LoVo (cell line): ENCODE measurements around the gene SLC12A6.
"Not testable (repeated sequence)": the region's sequence is repeated elsewhere in the genome, so short reads cannot be mapped to it uniquely, and the experiment has no call there.

ENCODE experiments used
- DNase-seq: peaks from one replicate; pipeline ENCODE4 v3.0.0-alpha.2; 2016; ENCODE audit warnings: low spot score

SLC12A6 gene

DNA sequence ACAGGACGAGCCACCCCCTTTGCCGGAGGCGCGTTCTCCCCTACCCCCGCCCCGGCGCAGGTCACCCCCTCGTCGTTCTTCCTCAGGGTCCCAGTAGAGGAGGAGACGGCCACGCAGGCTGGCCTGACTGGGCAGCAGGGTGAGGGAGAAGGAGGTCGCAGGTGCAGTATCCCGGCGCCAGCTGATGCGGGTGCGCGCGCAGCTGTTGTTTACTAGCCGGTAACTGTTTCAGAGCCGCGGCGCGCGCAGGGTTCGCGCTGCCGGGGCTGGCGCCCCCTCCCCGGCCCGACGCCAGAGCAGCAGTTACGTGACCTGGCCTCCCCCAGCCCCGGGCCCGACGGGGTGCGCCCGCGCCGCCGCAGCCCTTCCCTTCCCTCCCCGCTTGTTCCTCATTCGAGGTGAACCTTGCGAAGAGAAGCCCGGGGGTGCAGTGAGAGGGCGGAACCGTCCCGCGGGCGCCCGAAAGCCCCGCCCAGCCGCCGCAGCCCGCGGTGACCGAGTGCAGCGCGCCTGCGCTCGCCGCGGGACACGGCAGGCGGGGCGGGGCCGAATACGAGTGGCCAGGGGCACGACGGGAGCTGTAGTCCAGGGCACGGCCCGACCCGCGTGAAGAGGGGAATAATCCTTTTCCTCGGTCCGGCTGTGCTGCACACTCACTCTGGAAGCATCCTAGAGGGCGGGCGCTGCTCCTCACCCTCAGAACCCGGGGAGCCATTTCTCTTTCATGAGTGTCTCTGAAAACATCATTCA, at the start of gene SLC12A6:
SLC12A6 (minus strand) TSS at position 225 of the 750 bp plus-strand sequence. CDS start 1,101 bp downstream, outside the sequence.
- DNase-seq, result peak; percentile 95

DNA sequence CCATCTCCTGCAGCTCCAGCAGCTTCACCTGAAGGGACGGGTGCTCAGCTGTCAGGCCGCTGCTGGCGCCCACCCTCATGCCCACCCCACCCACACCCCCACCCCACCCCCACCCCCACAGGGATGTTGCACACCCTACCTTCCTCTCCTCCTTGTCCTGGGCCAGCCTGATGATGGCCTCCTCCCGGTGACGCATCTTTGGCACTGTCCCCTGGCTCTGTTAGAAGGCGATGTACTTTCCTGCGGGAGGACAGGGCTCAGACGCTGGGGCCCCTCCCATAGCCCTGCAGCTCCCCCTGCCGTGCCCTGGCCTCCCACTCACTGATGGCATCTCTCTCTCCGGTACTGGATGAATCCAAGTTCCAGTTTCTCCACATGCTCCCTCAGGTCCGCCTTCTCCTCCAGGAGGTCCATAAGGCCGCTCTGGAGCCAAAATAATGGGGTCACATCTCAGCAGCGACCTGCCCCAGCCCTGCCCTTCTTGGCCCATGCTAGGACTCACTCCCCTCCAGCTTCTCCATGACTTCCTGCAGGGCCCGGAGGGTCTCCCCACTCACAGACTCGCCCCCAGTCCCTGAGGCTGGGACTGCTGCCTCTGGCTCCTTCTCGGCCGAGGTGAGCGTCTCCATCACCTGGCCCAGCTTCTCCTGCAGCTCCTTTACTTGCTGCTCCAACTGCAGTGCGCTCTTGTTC, 44.4 kb upstream of the SLC12A6 start:
- DNase-seq, result not testable (repeated sequence)

DNA sequence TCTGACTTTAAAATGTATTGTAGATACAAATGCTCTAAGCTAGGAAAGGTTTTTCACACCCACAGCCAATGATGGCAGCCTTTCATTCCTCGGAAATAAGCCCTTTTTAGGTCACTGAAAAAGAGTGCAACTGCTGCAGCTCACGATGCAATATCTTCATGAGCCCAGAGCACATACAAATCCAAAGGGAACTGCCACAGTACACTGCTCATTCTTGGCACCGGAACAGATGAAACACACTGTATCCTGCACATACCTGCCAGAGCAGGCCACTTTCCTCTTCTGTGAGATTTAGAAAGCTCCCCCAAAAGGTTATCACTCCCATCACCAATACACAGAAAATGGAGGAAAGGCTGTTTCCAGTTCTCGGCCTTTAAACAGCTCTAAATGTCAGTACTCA, 42.9 kb upstream of the SLC12A6 start:
- not testable (repeated sequence) for DNase-seq

DNA sequence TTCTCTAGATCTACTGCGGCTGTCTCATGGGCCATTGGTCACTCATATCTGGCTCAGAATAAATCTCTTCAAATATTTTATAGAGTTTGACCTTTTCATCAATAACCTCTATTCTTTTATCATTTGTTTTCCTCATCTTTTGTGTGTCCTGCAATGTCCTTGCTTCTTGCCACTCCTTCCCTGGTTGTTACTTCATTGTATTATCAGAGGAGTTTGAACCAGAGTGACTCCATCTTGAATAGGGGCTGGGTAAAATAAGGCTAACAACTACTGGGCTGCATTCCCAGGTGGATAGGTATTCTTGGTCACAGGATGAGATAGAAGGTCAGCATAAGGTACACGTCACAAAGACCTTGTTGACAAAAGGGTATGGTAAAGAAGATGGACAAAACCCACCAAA, 39.3 kb upstream of the SLC12A6 start:
- DNase-seq, result no peak

DNA sequence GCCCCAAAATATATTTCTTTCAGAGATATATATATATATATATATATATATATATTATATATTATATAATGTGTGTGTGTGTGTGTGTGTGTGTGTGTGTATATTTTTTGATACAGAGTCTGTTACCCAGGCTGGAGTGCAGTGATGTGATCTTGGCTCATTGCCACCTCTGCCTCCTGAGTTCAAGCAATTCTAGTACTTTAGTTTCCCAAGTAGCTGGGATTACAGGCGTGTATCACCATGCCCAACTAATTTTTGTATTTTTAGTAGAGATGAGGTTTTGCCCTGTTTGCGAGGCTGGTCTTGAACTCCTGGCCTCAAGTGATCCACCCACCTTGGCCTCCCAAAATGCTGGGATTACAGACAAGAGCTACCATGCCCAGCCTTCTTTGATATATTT, 38.0 kb upstream of the SLC12A6 start:
- not testable (repeated sequence) for DNase-seq

DNA sequence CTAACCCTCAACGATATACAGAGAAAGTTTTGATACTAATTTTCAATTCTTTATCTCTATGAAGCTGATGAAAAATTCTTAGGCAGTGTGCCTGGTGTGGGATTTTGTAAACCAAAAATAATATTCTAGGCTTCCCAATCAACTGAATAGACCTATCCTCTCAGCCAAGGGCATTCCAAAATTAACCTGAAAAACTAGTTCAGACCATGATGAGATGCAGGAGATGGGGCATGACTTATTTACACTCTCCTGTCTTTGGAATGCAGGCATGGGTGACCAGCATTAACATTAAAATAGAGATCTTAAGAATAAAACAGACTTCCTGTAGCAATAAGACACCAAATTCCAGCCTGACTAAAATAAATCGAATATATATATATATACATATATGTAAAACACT, 37.2 kb upstream of the SLC12A6 start:
- no peak for DNase-seq

DNA sequence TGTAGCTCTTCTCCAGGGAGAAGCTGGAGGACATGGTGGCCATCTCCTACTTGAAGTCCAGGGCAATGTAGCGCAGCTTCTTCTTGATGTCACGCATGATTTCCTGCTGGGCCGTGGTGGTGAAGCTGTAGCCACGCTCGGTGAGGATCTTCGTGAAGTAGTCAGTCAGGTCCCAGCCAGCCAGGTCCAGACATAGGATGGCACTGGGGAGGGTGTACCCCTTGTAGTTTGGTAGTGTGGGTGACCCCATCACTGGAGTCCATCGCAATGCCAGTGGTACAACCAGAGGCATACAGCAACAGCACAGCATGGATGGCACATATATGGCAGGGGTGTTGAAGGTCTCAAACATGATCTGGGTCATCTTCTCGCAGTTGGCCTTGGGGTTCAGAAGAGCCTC, 36.4 kb upstream of the SLC12A6 start:
- no peak for DNase-seq

DNA sequence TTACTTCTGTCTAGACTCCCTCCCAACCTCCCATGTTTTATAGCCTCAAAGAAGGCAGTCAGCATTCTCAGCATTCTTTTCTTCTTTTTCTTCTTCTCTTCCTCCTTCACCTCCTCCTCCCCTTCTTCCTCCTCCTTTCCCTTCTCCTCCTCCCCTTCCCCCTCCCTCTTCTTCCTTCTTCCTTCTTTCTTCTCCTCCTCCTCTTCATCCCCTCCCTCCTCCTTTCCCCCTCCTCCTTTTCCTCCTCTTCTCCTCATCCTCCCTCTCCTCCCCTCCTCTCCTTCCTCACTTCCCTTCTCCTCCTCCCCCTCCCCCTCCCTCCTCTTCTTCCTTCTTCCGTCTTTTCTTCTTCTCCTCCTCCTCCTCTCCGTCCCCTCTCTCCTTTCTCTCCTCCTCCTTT, 33.1 kb upstream of the SLC12A6 start:
- no peak for DNase-seq

DNA sequence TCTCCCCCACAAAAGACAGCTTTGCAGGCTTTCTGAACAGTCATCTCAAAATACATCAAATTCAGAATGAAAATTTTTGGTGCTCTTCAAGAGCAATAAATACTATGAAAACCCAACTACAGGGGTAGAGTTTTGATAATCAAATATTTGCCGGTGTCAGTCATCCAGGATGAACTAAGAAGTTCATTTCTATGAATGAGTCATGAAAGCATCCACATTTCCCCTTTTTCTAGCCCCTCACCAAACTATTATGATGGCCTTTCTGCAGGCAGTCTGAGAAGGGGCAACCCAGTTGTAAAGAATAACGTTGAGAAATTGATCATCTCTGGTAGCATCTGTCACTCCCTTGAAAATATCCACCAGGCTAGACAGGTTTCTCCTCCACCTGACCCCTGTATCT, 32.5 kb upstream of the SLC12A6 start:
- DNase-seq, result no peak

DNA sequence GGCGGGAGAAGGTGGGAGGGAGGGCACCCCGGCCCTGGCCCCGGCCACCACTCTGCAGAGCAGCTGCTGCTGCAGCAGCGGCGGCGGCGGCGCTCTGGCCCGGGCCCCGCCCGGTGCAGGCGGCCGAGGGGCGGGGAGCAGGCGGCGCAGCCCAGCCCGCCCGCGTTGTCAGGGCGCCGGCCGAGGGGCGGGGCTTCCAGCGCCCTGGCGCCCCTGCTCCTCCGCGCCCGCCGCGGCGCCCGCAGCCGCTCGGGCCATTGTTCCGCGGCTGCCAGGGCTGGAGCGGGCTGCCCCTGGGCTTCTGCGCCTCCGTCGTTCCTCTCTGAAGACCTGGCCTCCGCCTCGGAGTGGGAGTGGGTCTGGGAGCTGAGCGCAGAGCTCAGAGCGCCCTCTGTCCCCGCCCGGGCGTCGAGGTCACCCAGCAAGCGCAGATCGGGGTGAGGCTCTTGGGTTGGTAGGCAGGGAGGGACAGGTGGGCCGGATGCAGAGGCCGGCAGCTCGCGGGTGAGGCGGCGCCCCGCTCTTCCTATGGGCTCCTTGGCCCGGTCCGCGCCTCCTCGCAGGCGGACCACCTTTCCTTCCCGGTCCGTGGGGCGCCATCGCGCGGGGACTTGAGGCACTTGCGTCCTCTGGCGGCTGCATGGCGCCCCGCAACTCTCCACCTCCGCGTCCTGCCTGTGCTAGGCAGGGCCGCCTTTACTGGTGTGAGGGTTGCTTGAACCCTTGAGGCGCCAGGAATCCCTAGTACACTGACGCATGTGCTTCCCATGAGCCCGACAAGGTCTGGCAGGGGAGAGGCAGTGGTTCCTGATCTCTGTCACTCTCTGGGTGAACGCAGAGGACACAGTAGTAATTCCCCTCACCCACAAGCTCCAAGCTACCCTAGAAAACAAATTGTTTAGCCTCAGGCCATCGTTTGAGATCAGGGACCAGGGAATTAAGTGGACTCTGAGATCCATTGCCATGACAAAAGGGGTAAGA, 29.8 kb upstream of the SLC12A6 start, which contains the start of gene LPCAT4:
LPCAT4 (minus strand) TSS at position 96 of the 981 bp plus-strand sequence. CDS start 96 bp downstream, outside the sequence.
- peak; percentile 89 for DNase-seq

DNA sequence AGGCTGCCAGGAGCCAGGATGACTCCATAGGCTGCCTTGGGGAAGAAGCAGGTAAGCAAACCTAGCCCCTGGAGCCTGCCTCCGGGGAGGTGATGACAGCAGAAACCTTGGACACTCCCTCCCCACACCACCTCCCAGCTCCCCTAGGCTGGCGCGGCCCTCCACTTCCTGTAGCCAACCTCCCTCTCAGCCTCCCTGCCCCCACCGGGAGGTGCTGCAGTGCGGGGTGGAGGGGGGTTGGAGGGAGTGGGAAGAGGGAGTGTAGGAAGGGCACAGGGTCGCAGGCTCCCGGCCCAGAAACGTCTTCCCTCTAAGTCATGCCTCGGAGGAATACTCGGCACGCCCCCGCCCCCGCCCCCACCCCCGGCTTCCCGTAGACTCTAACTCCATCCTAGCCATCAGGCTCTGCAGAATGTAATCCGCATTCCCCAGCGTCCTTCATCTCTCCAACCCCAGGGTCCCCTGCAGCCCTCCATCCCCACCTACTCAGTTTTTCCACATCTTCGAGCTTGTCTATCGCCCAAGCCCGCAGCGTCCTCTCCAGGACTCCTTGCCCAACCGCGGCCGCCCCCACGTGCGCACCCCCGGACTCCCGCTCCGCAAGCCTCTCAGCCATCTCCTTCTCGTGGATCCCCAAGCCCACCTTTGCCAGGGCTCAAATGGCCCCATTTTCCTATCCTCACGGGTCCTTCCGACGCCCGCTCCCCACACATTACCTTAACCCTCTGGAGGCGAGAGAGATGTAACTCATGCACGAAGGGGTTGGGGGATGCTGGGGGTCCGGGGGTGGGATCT, 28.9 kb upstream of the SLC12A6 start:
- peak; percentile 69 for DNase-seq

DNA sequence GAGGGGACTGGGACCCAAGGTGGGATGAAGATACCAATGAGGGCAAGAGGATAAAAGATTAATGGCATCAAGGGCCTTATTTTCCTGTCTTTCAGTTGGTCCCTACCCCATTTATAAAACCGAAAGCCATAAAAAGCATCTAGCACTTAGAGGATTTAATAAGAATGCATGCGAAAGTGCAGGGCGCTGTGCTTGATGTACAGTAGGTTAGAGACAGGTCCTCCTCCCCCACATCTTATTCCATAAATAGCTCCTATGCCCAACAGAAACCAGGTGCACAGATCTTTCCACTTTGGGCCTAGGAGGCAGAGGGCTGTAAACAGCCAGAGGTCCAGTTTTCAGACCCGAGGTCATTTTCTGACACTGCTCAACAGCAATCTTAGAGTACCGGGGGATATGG, 28.3 kb upstream of the SLC12A6 start:
- no peak for DNase-seq

DNA sequence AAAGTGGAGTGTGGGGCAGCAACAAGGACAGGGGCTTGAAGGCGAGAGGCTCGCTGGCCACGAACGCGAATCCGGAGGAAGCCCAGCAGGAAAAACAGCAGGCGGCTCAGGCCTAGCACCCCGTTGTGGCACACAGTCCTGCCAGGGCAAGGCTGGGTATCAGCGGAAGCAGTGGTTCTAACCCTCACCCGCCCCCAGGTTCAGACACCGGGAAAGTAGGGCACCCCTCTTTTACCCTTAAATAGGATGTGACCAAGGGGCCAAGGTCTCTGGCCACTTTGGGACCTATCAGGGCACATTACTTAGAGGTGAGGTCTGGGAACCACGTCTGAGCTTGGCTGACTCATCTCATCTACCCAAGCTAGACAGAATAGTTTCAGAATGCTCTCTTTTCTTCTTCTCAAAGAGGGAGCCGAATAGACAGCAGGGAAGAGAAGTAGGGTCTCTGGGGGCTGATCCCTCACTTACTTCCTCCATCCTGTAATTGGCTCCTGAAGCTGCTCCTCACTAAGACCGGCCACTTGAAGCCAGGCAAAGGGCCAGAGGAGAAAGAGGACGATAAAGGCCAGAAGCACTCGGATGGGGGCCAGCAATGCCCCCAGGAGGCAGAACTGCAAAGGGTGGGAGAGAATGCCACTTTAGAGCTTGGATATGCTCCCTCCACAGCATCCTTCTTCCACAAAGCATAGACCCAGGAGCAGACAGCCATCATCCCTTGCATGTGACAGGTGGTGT, 27.7 kb upstream of the SLC12A6 start:
- DNase-seq, result no peak

DNA sequence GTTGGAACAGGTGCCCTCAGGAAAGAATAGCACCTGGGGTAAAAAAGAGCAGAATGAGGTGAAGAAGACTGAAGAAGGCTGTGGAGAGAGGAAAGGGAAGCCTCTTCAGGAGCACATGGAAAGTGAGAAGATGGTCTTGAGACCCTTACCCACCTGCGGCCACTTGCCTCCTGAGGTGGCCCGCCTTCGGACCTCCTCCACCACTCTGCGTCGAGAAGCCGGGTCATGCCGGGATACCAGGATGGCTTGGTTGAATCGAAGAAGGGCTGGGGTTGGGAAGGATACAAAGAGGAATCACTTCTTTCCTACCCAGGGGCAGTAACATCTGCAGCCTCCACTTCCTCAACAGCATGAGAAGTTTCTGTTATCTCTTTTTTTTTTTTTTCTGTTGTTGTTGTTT, 26.5 kb upstream of the SLC12A6 start:
- no peak for DNase-seq

DNA sequence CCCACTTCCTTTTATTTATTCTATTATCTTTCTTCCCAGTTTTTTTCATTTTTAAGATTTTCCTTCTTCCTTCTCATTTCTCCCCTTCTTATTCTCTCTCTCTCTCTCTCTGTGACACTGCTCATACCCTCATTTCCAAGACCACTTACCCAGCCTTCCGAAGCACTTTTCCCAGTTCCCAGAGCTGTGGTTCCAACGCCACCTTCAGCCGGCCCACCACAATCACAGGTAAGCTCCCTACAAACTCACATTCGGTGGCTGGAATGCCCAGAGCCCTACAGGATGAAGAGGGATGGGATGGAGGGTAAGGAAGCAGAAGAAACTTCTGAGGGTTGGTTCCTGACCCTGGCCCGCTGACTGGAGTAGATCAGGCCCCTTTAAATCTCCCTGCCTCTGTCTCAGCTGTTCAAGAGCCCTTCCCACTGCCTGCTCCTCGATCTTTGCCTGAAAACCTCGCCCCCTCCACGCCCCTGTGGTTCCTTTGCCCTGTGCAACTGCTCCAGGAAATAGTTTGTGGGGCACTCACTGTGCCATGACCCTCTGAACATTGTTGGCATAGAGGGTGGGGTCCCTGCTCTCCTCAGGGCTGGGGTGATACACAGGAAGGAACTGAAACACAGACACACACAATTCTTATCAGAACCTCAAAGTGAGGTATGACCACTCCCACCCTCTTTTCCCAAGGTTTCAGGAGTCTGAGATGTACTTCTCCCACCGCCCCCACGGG, 24.6 kb upstream of the SLC12A6 start:
- no peak for DNase-seq

DNA sequence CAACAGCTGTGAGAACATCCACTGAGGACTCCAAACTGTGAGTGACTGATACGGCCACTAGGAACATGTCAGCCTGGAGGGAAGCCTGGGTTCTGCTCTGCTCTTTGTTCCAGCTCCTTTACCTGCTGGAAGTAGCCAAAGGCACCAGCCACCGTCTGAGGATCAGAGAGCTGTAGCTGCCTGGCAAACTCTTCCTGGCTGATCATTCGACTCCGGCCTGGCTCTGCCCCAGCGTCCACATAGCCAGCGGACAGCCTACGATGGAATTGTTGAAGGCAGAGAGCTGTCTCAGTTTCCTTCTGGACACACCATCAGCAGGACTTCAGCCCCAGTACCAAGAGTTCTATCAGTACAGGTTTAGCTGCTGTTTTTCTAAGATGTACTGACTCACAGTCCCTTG, 23.7 kb upstream of the SLC12A6 start:
- no peak for DNase-seq

DNA sequence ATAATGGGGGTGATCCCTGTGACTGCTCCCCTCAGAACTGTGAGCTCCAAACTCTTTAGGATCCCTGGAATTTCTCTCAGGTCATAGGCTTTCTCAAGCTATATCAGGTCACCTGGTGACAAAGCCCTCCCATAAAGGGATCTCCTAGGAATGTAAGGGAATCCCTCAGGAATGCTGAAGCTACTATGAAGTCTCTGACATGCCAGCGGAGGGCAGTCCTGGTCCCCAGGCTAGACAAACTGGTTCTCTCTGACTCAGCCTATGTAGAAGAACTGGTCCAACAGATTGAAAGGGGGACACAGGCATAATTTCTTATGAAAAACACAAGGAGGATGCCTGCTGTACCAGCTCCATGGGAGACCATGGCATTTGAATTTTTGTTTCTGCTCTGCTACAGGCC, 22.7 kb upstream of the SLC12A6 start:
- no peak for DNase-seq

DNA sequence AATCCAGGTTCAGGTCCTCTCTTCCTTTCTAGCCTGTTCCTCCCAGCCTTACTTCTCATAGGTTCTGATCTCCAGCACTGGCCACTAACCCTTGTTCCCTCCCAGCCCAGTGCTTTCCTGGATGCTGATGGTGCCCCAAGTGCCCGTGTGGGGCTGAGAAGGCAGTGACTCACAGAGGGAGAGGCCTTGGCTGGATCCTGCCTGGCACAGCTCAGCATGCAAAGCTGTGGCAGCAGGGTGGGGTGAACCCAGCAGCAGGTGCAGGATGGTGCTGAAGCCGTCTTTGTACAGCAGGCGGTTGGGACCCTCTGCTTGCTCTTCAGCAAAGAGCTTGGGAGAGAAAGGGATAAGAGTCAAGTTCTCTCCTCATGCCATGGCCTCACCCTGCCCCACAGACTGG, 21.8 kb upstream of the SLC12A6 start:
- no peak for DNase-seq

DNA sequence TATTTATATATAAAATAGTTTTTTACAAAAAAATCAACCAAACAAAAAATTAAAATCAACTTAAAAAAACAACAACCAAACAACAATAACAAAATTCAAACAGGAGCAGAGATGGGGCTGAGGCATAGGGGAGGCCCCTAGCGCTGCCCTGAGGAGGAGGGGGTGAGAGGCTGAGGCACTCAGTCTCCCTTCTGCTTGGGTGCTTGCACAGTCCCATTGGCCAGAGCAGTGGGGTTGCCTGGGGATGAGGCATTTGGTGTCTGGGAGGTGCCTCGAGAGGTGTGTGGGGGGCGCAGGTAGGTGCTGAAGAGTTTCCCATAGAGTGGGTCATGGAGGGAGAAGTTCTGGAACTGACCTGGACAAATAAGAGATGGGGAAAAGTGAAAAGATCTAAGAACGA, 21.4 kb upstream of the SLC12A6 start:
- no peak for DNase-seq

DNA sequence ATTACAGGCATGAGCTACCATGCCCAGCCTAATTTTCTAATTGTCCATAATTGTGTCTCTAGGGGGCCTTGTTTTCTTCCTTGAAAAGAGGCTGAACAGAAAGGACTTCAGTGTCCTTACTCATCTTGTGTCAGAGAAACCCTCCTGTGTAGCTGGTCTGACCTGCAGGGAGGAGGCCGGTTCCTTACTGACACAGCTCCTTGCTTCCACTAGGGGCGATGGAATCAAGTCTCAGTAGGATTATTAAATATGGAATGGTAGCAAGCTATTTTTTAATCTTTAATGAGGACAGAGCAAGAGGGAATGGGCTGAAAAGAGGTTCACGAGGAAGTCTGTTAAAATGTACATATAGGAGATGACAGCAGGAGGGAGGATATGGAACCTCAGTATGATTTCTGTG, 20.8 kb upstream of the SLC12A6 start:
- DNase-seq, result no peak
